ENCODE measurements around the gene DHX8.

DHX8 gene

DNA sequence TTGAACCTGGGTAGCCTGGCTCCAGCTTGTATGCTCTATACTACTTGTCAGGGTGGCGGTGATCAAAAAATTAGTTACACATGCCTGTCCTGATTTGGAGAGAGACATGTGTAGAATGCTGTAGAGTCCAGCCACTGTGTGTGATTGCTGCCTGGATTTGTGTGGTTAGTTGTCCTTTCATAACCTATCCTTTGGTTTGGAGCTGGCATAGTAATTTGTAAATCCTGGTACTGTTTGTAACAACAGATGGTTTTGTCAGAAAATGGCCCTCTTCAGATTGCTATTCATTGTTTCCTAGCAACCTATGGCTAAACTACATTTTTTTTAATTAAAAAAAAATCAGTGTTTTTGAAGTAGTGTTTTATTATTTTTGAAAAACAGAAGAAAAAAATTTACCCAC, 31.9 kb downstream of the DHX8 start:
- H3K4me3 ChIP-seq (ENCODE audit: low read length): no peak overlapping the region
- DNase-seq (ENCODE audit: low read depth): no peak
- TF ChIP-seq CTCF (IDR thresholded peaks at IDR 0.05; ENCODE audit: insufficient read depth, low read depth, low read length, missing control alignments): no peak

- DNase-seq (ENCODE audit: low read depth): no peak
- no peak overlapping the region for H3K4me3 ChIP-seq (ENCODE audit: low read length)
- TF ChIP-seq CTCF (IDR thresholded peaks at IDR 0.05; ENCODE audit: insufficient read depth, low read depth, low read length, missing control alignments): no peak
Observed at GRCh38 chr17:43517161-43517560, 33.4 kb downstream of the DHX8 start.

DNA sequence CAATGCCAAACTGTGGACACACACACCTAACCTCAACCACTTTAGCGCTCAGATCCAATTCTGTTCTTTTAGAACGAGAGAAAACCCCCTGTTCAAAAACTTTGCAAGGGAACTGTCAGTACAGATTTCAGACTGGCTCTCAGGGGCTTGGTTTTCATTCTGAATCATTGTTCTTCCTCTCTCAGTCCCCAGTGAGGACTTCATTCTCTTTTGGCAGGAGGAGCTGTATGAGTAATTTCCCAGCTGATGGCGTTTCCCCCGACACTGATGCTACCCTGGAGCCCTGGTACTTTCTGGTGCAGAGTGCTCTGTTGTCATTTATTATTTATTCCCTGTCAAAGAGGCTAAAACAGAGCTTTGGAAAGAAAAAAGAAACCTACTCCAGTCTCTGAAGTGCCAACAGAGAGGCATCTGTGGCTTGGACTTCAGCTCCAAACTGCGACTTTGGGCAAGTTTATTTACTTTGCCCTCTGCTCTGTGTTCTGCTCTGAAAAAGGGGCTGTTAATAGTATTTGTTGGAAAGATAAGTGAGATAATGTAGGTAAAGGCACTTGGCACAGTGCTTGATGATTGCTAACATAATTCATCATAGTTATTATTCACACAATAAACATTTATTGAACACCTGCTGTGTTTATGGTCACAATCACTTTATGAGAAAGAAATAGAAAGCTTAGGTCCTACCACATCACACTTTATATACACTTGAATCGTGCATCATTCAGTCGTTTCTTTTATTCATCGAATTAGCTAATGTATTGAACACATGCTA, 34.0 kb downstream of the DHX8 start:
- TF ChIP-seq CTCF (IDR thresholded peaks at IDR 0.05; ENCODE audit: insufficient read depth, low read depth, low read length, missing control alignments): no peak
- DNase-seq (ENCODE audit: low read depth): no peak
- no peak overlapping the region for H3K4me3 ChIP-seq (ENCODE audit: low read length)

DNA sequence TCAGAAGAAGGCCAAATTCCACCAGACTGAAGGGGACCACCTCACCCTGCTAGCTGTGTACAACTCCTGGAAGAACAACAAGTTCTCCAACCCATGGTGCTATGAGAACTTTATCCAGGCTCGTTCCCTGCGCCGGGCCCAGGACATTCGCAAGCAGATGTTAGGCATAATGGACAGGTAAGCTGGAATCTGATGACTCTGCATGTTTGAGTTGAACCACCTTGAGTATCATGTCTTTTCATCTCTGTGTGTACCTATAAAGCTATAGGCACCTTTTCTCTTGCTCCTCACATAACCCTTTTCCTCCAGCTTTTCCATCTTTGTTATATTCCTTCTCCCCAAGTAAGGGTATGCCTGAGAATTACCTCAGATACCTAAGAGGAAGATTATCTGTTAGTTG, 37.6 kb downstream of the DHX8 start:
- no peak for TF ChIP-seq CTCF (IDR thresholded peaks at IDR 0.05; ENCODE audit: insufficient read depth, low read depth, low read length, missing control alignments)

GRCh38 chr17:43524945-43525575, 41.3 kb downstream of the DHX8 start:
- no peak overlapping the region for H3K4me3 ChIP-seq (ENCODE audit: low read length)
- no peak for TF ChIP-seq CTCF (IDR thresholded peaks at IDR 0.05; ENCODE audit: insufficient read depth, low read depth, low read length, missing control alignments)
- DNase-seq (ENCODE audit: low read depth): no peak

More for the DNA sequence above, 37.6 kb downstream of the DHX8 start:
- no peak overlapping the region for H3K4me3 ChIP-seq (ENCODE audit: low read length)
- no peak for DNase-seq (ENCODE audit: low read depth)

DNA sequence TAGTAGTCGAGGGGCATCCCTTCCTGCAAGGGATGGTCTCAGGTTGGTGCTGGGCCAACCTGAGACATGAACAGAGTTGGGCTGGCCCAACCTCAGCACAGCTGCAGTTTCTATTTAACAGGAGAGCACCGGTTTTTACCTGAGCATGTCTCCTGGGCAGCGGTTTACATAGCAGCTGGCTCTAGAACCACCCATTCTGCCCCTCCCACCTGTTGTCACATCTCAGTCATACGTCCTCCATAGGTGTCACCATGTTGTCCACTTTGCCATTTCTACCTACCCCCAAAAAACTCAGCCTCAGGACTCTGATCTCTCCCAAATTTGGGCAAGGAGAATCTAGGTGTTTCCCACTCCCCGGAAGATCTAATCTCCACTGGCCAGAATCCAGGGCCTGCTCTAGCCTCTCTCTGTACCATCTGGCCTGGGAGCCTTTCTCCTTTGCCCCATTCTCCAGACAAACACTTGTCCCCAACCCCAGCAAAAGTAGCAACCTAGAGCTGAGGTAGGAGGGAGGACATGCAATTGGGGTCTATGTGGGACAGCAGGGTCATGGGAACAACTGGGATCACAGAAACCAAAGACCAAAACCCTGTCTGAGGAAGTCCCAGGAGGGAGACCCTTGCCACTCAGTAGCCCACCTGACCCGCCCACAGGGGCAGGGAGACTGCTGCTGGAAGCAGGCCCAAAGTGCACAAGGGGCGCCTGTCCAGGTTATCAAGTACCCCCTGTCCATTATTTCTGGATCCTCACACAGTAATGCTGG, 43.3 kb downstream of the DHX8 start:
- no peak overlapping the region for H3K4me3 ChIP-seq (ENCODE audit: low read length)
- no peak for TF ChIP-seq CTCF (IDR thresholded peaks at IDR 0.05; ENCODE audit: insufficient read depth, low read depth, low read length, missing control alignments)
- DNase-seq (ENCODE audit: low read depth): no peak
